BE2C (cell line): ENCODE measurements around the gene HS6ST1.

Source experiments
- DNase-seq: peaks from one replicate; pipeline ENCODE4 v3.0.0-alpha.2; 2020
- H3K27me3 ChIP-seq: fragments of 250-450 bp; sonication (Bioruptor Pico); 2 replicates; pipeline ENCODE4 v1.5.1; 2020; ENCODE audit warnings: mild to moderate bottlenecking
- H3K36me3 ChIP-seq: fragments of 250-450 bp; sonication (Bioruptor Pico); 2 replicates; pipeline ENCODE4 v1.5.1; 2020; ENCODE audit warnings: mild to moderate bottlenecking
- H3K4me1 ChIP-seq: fragments of 250-450 bp; sonication (Bioruptor Pico); 2 replicates; pipeline ENCODE4 v1.5.1; 2020
- H3K4me3 ChIP-seq: 2 replicates; pipeline ENCODE4 v1.5.1; 2011; ENCODE audit warnings: low read depth, low read length
- H3K9me3 ChIP-seq: fragments of 250-450 bp; sonication (Bioruptor Pico); 2 replicates; pipeline ENCODE4 v1.5.1; 2020
- TF ChIP-seq, protein P1 (sequence below): IDR thresholded peaks from 2 replicates; pipeline ENCODE4 v1.5.1; 2012; ENCODE audit warnings: mild to moderate bottlenecking, low read depth, low read length

HS6ST1 gene

DNA sequence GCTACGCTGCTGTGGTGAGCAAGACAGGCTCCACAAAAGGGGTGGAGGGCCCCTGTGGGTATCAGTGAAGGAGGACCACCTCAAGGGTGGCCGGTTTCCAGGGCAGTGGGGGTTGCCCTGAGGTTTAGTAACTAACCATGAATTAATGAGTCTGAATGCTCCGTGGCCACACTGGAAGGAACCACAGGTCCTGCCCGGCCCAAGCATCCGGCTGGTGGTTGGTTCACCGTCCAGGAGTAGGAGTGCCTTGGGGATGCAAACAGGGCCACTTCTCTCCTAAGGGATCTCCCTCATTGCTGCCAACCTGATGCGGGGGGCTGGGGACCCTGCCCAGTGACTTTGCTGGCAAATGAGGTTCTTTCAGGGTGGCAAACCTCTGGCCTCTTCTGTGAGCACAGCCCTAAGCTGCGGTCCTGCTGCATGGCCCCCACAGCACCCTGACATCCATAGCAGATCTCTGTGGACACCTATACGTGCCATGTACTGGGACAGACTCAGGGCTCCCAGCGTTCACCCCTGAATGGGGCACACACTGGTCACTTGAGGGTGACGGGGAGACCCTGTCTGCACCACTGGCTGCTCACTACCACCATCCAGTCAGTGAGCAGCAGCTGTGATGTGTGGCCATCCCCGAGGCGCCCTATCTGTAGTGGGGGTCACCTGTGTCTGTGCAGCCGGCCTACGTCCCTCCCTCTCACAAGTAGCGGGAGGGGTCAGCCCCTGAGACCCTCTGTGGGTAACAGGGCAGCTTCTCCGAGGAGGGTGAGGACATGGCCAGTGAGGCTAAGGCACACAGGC, 41.6 kb downstream of the HS6ST1 start:
- H3K4me1 ChIP-seq = no peaks in the 10 kb centered on the region
- H3K27me3 ChIP-seq = no peaks in the 10 kb centered on the region
- no peak overlapping the region for H3K4me3 ChIP-seq
- H3K9me3 ChIP-seq = no peaks in the 10 kb centered on the region
- peaks cover 3% of the 10 kb centered on the region; the same call in 1 of the 2 replicates for H3K36me3 ChIP-seq
- TF ChIP-seq, protein P1, sequence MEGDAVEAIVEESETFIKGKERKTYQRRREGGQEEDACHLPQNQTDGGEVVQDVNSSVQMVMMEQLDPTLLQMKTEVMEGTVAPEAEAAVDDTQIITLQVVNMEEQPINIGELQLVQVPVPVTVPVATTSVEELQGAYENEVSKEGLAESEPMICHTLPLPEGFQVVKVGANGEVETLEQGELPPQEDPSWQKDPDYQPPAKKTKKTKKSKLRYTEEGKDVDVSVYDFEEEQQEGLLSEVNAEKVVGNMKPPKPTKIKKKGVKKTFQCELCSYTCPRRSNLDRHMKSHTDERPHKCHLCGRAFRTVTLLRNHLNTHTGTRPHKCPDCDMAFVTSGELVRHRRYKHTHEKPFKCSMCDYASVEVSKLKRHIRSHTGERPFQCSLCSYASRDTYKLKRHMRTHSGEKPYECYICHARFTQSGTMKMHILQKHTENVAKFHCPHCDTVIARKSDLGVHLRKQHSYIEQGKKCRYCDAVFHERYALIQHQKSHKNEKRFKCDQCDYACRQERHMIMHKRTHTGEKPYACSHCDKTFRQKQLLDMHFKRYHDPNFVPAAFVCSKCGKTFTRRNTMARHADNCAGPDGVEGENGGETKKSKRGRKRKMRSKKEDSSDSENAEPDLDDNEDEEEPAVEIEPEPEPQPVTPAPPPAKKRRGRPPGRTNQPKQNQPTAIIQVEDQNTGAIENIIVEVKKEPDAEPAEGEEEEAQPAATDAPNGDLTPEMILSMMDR = no peak
- DNase-seq = no peak

DNA sequence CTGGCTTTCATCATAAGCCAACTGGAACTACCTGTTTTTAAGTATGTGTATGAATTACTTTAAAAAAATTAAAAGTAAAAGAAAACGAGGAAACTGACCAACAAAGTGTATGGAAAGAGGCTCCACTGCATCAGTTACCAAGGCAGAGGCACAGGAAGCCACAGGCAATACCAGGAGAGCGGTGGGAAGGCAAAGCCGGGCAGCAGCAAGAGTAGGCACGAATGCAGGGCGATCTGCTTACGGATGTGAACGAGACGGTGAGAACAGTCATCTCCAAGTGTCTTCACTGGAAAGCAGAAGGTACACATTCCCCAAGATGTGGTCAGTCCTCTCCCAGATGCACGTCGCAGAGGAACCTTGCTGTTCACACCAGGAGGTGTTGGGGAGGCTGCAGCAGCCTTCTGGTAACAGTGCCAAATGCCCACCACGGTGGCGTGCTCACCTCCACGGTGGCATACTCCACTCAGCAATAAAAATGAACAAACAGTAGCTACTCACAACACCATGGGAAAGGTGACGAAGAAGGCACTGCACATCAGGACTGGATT, 43.1 kb downstream of the HS6ST1 start:
- H3K9me3 ChIP-seq = no peaks in the 10 kb centered on the region
- no peaks in the 10 kb centered on the region for H3K4me1 ChIP-seq
- no peak overlapping the region for H3K4me3 ChIP-seq
- no peak for DNase-seq
- H3K36me3 ChIP-seq = peaks cover 3% of the 10 kb centered on the region; the same call in 1 of the 2 replicates
- no peaks in the 10 kb centered on the region for H3K27me3 ChIP-seq
- TF ChIP-seq, protein P1 = no peak

- H3K4me3 ChIP-seq = no peak overlapping the region
- H3K4me1 ChIP-seq = no peaks in the 10 kb centered on the region
- peaks cover 3% of the 10 kb centered on the region; the same call in 1 of the 2 replicates for H3K36me3 ChIP-seq
- H3K9me3 ChIP-seq = no peaks in the 10 kb centered on the region
- H3K27me3 ChIP-seq = no peaks in the 10 kb centered on the region
- TF ChIP-seq, protein P1 = no peak
- no peak for DNase-seq
These were observed 44.5 kb downstream of the HS6ST1 start for GRCh38 chr2:128274218-128274617.

GRCh38 chr2:128273469-128274081, 45.1 kb downstream of the HS6ST1 start:
- TF ChIP-seq, protein P1 = no peak

GRCh38 chr2:128272601-128273468, 45.8 kb downstream of the HS6ST1 start:
- DNase-seq = no peak
- H3K4me1 ChIP-seq = no peaks in the 10 kb centered on the region
- no peaks in the 10 kb centered on the region for H3K9me3 ChIP-seq
- TF ChIP-seq, protein P1 = no peak
- no peaks in the 10 kb centered on the region for H3K27me3 ChIP-seq
- H3K4me3 ChIP-seq = no peak overlapping the region
- peaks cover 3% of the 10 kb centered on the region; the same call in 1 of the 2 replicates for H3K36me3 ChIP-seq

More at GRCh38 chr2:128273469-128274081, 45.1 kb downstream of the HS6ST1 start:
- DNase-seq = no peak
- H3K27me3 ChIP-seq = no peaks in the 10 kb centered on the region
- H3K36me3 ChIP-seq = peaks cover 3% of the 10 kb centered on the region; the same call in 1 of the 2 replicates
- no peaks in the 10 kb centered on the region for H3K4me1 ChIP-seq
- H3K9me3 ChIP-seq = no peaks in the 10 kb centered on the region
- no peak overlapping the region for H3K4me3 ChIP-seq
